Vagina (tissue), 2 donors: ENCODE measurements around the gene GAGE10.

Experiments
- POLR2A ChIP-seq, 2 donors: fragments of 450-650 bp; IDR thresholded peaks; one replicate each; pipeline ENCODE4 v1.6.1; 2017; ENCODE audit warnings: antibody characterized with exemption in 2 of 2, mild to moderate bottlenecking in 2 of 2, moderate library complexity in 2 of 2
- POLR2AphosphoS5 ChIP-seq, 2 donors: sonication (generic); formaldehyde crosslinking; IDR thresholded peaks; one replicate each; pipeline ENCODE4 v1.9.0; 2017; ENCODE audit warnings: antibody characterized with exemption in 2 of 2, mild to moderate bottlenecking in 2 of 2, low read depth in 1 of 2; ENCODE audit not compliant: insufficient read depth in 1 of 2
- TF ChIP-seq, protein P1 (sequence below), 3 experiments: fragments of 450-650 bp in 2 of 3; fragments of 200-600 bp in 1 of 3; sonication (generic) in 1 of 3; IDR thresholded peaks; one replicate each; pipeline ENCODE4 v1.5.1; 2017 to 2019; ENCODE audit warnings: antibody characterized with exemption in 3 of 3, mild to moderate bottlenecking in 2 of 3, moderate library complexity in 2 of 3

DNA sequence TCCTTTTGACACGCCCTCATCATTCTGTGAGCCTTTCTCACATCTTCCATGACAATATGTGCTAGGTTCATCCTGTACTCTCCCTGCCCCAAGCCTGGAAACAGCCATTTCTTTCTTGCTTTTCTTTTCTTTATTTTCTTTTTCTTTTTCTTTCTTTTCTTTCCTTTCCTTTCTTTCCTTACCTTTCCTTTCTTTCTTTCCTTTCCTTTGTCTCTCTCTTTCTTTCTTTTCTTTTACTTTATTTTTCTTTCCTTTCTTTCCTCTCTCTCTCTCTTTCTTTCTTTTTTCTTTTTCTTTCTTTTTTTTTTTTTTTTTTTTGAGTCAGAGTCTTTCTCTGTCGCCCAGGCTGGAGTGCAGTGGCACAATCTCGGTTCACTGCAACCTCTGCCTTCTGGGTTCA, 19.2 kb upstream of the GAGE10 start:
- TF ChIP-seq, protein P1, sequence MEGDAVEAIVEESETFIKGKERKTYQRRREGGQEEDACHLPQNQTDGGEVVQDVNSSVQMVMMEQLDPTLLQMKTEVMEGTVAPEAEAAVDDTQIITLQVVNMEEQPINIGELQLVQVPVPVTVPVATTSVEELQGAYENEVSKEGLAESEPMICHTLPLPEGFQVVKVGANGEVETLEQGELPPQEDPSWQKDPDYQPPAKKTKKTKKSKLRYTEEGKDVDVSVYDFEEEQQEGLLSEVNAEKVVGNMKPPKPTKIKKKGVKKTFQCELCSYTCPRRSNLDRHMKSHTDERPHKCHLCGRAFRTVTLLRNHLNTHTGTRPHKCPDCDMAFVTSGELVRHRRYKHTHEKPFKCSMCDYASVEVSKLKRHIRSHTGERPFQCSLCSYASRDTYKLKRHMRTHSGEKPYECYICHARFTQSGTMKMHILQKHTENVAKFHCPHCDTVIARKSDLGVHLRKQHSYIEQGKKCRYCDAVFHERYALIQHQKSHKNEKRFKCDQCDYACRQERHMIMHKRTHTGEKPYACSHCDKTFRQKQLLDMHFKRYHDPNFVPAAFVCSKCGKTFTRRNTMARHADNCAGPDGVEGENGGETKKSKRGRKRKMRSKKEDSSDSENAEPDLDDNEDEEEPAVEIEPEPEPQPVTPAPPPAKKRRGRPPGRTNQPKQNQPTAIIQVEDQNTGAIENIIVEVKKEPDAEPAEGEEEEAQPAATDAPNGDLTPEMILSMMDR (IDR thresholded peaks at IDR 0.05): no peak
- TF ChIP-seq POLR2A (IDR thresholded peaks at IDR 0.05) (no peak), POLR2AphosphoS5 (IDR thresholded peaks at IDR 0.05; ENCODE audit: insufficient read depth in 1 of 2, low read depth in 1 of 2) (no peak)
